ENCODE data around the gene GALNT18.
A peak's percentile ranks its signal among the peaks of the same experiment; 100 is the strongest.

GALNT18 gene

GRCh38 chr11:11538277-11538960 is 83.4 kb downstream of the GALNT18 start:
- Histone ChIP-seq H2AFZ (ENCODE audit: low read length) (no peak overlapping the region), H4K8ac (ENCODE audit: low read depth, low read length) (no peak overlapping the region), H3K79me1 (ENCODE audit: low read depth, low read length) (no peaks in the 10 kb centered on the region), H3K4ac (ENCODE audit: low read length) (no peak overlapping the region), H3K4me2 (ENCODE audit: insufficient read depth, low read length, poor library complexity, severe bottlenecking) (no peak overlapping the region), H3K27ac (replicated peaks; ENCODE audit: low read length) (no peak overlapping the region), H4K91ac (ENCODE audit: low read depth, low read length, poor library complexity) (no peak overlapping the region), H2BK15ac (ENCODE audit: low read length) (no peak overlapping the region), H3K23ac (ENCODE audit: low read depth, low read length, poor library complexity) (no peak overlapping the region), H3K14ac (ENCODE audit: low read length) (no peak overlapping the region), H2BK12ac (ENCODE audit: low read length) (no peak overlapping the region), H3K36me3 (replicated peaks in 1 of 2; ENCODE audit: control insufficient read depth in 2 of 2, insufficient read depth in 2 of 2, low read length in 2 of 2) (no peaks in the 10 kb centered on the region), H2AK5ac (ENCODE audit: low read depth, low read length) (peak overlapping the region; percentile 26), H3K27me3 (ENCODE audit: control insufficient read depth in 3 of 3, insufficient read depth in 3 of 3, low read depth in 1 of 3, low read length in 3 of 3) (no peaks in the 10 kb centered on the region), H3K4me1 (ENCODE audit: control insufficient read depth in 2 of 2, insufficient read depth in 1 of 2, low read depth in 1 of 2, low read length in 2 of 2) (peaks cover 0 to 6% of the 10 kb centered on the region in 2 donors), H3K9me3 (replicated peaks in 1 of 2; ENCODE audit: control insufficient read depth in 2 of 2, insufficient read depth in 1 of 2, low read depth in 1 of 2, low read length in 2 of 2) (no peaks in the 10 kb centered on the region), H2BK120ac (ENCODE audit: low read depth, low read length) (no peak overlapping the region), H3K4me3 (ENCODE audit: low read length in 2 of 2) (no peak overlapping the region), H2BK5ac (ENCODE audit: low read length) (peak overlapping the region; percentile 44), H3K18ac (ENCODE audit: low read length) (peak overlapping the region; percentile 54), H3K9ac (ENCODE audit: low read depth, low read length, poor library complexity) (peak overlapping the region; percentile 4)
- no CpG with 5 or more reads among the region's 12 CpGs for WGBS, 2 donors (ENCODE audit: extremely low coverage in 2 of 2, insufficient read length in 2 of 2, insufficient replicate concordance in 1 of 2)
- DNase-seq (ENCODE audit: low spot score): no peak

- no peak overlapping the region for H2BK5ac ChIP-seq (ENCODE audit: low read length)
- H3K9ac ChIP-seq (ENCODE audit: low read depth, low read length, poor library complexity): no peak overlapping the region
- H3K4me1 ChIP-seq (ENCODE audit: control insufficient read depth in 2 of 2, insufficient read depth in 1 of 2, low read depth in 1 of 2, low read length in 2 of 2): peaks cover 0 to 8% of the 10 kb centered on the region in 2 donors
- no peak overlapping the region for H2BK120ac ChIP-seq (ENCODE audit: low read depth, low read length)
- no peaks in the 10 kb centered on the region for H3K9me3 ChIP-seq (replicated peaks in 1 of 2; ENCODE audit: control insufficient read depth in 2 of 2, insufficient read depth in 1 of 2, low read depth in 1 of 2, low read length in 2 of 2)
- no peak overlapping the region for H3K23ac ChIP-seq (ENCODE audit: low read depth, low read length, poor library complexity)
- H3K36me3 ChIP-seq (replicated peaks in 1 of 2; ENCODE audit: control insufficient read depth in 2 of 2, insufficient read depth in 2 of 2, low read length in 2 of 2): no peaks in the 10 kb centered on the region
- H3K27me3 ChIP-seq (ENCODE audit: control insufficient read depth in 3 of 3, insufficient read depth in 3 of 3, low read depth in 1 of 3, low read length in 3 of 3): no peaks in the 10 kb centered on the region
- no peak overlapping the region for H2BK15ac ChIP-seq (ENCODE audit: low read length)
- H3K18ac ChIP-seq (ENCODE audit: low read length): no peak overlapping the region
- H3K14ac ChIP-seq (ENCODE audit: low read length): no peak overlapping the region
- H3K79me1 ChIP-seq (ENCODE audit: low read depth, low read length): no peaks in the 10 kb centered on the region
- no peak overlapping the region for H3K4ac ChIP-seq (ENCODE audit: low read length)
- DNase-seq (ENCODE audit: low spot score): no peak
- H2BK12ac ChIP-seq (ENCODE audit: low read length): no peak overlapping the region
- no peak overlapping the region for H3K27ac ChIP-seq (replicated peaks; ENCODE audit: low read length)
- H4K8ac ChIP-seq (ENCODE audit: low read depth, low read length): no peak overlapping the region
- no CpG with 5 or more reads among the region's 5 CpGs for WGBS, 2 donors (ENCODE audit: extremely low coverage in 2 of 2, insufficient read length in 2 of 2, insufficient replicate concordance in 1 of 2)
- H2AK5ac ChIP-seq (ENCODE audit: low read depth, low read length): no peak overlapping the region
- H3K4me2 ChIP-seq (ENCODE audit: insufficient read depth, low read length, poor library complexity, severe bottlenecking): no peak overlapping the region
- H4K91ac ChIP-seq (ENCODE audit: low read depth, low read length, poor library complexity): no peak overlapping the region
- H3K4me3 ChIP-seq (ENCODE audit: low read length in 2 of 2): no peak overlapping the region
- no peak overlapping the region for H2AFZ ChIP-seq (ENCODE audit: low read length)
These were observed 83.9 kb downstream of the GALNT18 start for GRCh38 chr11:11537871-11538270.

GRCh38 chr11:11537372-11537771 is 84.4 kb downstream of the GALNT18 start:
- no peak overlapping the region for H4K91ac ChIP-seq (ENCODE audit: low read depth, low read length, poor library complexity)
- H2AK5ac ChIP-seq (ENCODE audit: low read depth, low read length): no peak overlapping the region
- H2BK5ac ChIP-seq (ENCODE audit: low read length): no peak overlapping the region
- H2BK12ac ChIP-seq (ENCODE audit: low read length): no peak overlapping the region
- no peak overlapping the region for H3K27ac ChIP-seq (replicated peaks; ENCODE audit: low read length)
- no peak overlapping the region for H3K9ac ChIP-seq (ENCODE audit: low read depth, low read length, poor library complexity)
- H3K4me3 ChIP-seq (ENCODE audit: low read length in 2 of 2): no peak overlapping the region
- H3K36me3 ChIP-seq (replicated peaks in 1 of 2; ENCODE audit: control insufficient read depth in 2 of 2, insufficient read depth in 2 of 2, low read length in 2 of 2): no peaks in the 10 kb centered on the region
- no peaks in the 10 kb centered on the region for H3K9me3 ChIP-seq (replicated peaks in 1 of 2; ENCODE audit: control insufficient read depth in 2 of 2, insufficient read depth in 1 of 2, low read depth in 1 of 2, low read length in 2 of 2)
- no peak overlapping the region for H4K8ac ChIP-seq (ENCODE audit: low read depth, low read length)
- H3K4me2 ChIP-seq (ENCODE audit: insufficient read depth, low read length, poor library complexity, severe bottlenecking): no peak overlapping the region
- H3K79me1 ChIP-seq (ENCODE audit: low read depth, low read length): no peaks in the 10 kb centered on the region
- DNase-seq (ENCODE audit: low spot score): no peak
- H2AFZ ChIP-seq (ENCODE audit: low read length): no peak overlapping the region
- peaks cover 0 to 8% of the 10 kb centered on the region in 2 donors for H3K4me1 ChIP-seq (ENCODE audit: control insufficient read depth in 2 of 2, insufficient read depth in 1 of 2, low read depth in 1 of 2, low read length in 2 of 2)
- H3K23ac ChIP-seq (ENCODE audit: low read depth, low read length, poor library complexity): no peak overlapping the region
- H2BK15ac ChIP-seq (ENCODE audit: low read length): no peak overlapping the region
- no peak overlapping the region for H2BK120ac ChIP-seq (ENCODE audit: low read depth, low read length)
- no CpG with 5 or more reads among the region's 2 CpGs for WGBS, 2 donors (ENCODE audit: extremely low coverage in 2 of 2, insufficient read length in 2 of 2, insufficient replicate concordance in 1 of 2)
- H3K27me3 ChIP-seq (ENCODE audit: control insufficient read depth in 3 of 3, insufficient read depth in 3 of 3, low read depth in 1 of 3, low read length in 3 of 3): no peaks in the 10 kb centered on the region
- no peak overlapping the region for H3K4ac ChIP-seq (ENCODE audit: low read length)
- no peak overlapping the region for H3K14ac ChIP-seq (ENCODE audit: low read length)
- no peak overlapping the region for H3K18ac ChIP-seq (ENCODE audit: low read length)

GRCh38 chr11:11536650-11537049 is 85.2 kb downstream of the GALNT18 start:
- H2AFZ ChIP-seq (ENCODE audit: low read length): no peak overlapping the region
- H3K27me3 ChIP-seq (ENCODE audit: control insufficient read depth in 3 of 3, insufficient read depth in 3 of 3, low read depth in 1 of 3, low read length in 3 of 3): no peaks in the 10 kb centered on the region
- WGBS, 2 donors (ENCODE audit: extremely low coverage in 2 of 2, insufficient read length in 2 of 2, insufficient replicate concordance in 1 of 2): no CpG with 5 or more reads among the region's 3 CpGs
- H2BK120ac ChIP-seq (ENCODE audit: low read depth, low read length): no peak overlapping the region
- no peak overlapping the region for H2BK15ac ChIP-seq (ENCODE audit: low read length)
- H3K18ac ChIP-seq (ENCODE audit: low read length): no peak overlapping the region
- H2AK5ac ChIP-seq (ENCODE audit: low read depth, low read length): no peak overlapping the region
- no peak overlapping the region for H3K9ac ChIP-seq (ENCODE audit: low read depth, low read length, poor library complexity)
- no peak overlapping the region for H3K4me3 ChIP-seq (ENCODE audit: low read length in 2 of 2)
- H3K4me2 ChIP-seq (ENCODE audit: insufficient read depth, low read length, poor library complexity, severe bottlenecking): no peak overlapping the region
- no peak overlapping the region for H3K4ac ChIP-seq (ENCODE audit: low read length)
- no peaks in the 10 kb centered on the region for H3K36me3 ChIP-seq (replicated peaks in 1 of 2; ENCODE audit: control insufficient read depth in 2 of 2, insufficient read depth in 2 of 2, low read length in 2 of 2)
- H4K91ac ChIP-seq (ENCODE audit: low read depth, low read length, poor library complexity): no peak overlapping the region
- no peak overlapping the region for H3K14ac ChIP-seq (ENCODE audit: low read length)
- no peak overlapping the region for H3K27ac ChIP-seq (replicated peaks; ENCODE audit: low read length)
- no peak overlapping the region for H2BK12ac ChIP-seq (ENCODE audit: low read length)
- no peaks in the 10 kb centered on the region for H3K9me3 ChIP-seq (replicated peaks in 1 of 2; ENCODE audit: control insufficient read depth in 2 of 2, insufficient read depth in 1 of 2, low read depth in 1 of 2, low read length in 2 of 2)
- H4K8ac ChIP-seq (ENCODE audit: low read depth, low read length): no peak overlapping the region
- DNase-seq (ENCODE audit: low spot score): no peak
- H3K79me1 ChIP-seq (ENCODE audit: low read depth, low read length): no peaks in the 10 kb centered on the region
- H3K4me1 ChIP-seq (ENCODE audit: control insufficient read depth in 2 of 2, insufficient read depth in 1 of 2, low read depth in 1 of 2, low read length in 2 of 2): peaks cover 0 to 8% of the 10 kb centered on the region in 2 donors
- no peak overlapping the region for H2BK5ac ChIP-seq (ENCODE audit: low read length)
- no peak overlapping the region for H3K23ac ChIP-seq (ENCODE audit: low read depth, low read length, poor library complexity)

Data from neuronal stem cell (in vitro differentiated cells).